NCI-H1048 (cell line): Measurements from ENCODE around the gene SLC39A12.

Source experiments
- DNase-seq: peaks from one replicate; lab custom pipeline; 2025; lab: John Stamatoyannopoulos, UW

Gene SLC39A12

GRCh38 chr10:17963431-17963830, 11.7 kb downstream of the SLC39A12 start:
- no peak for DNase-seq

DNA sequence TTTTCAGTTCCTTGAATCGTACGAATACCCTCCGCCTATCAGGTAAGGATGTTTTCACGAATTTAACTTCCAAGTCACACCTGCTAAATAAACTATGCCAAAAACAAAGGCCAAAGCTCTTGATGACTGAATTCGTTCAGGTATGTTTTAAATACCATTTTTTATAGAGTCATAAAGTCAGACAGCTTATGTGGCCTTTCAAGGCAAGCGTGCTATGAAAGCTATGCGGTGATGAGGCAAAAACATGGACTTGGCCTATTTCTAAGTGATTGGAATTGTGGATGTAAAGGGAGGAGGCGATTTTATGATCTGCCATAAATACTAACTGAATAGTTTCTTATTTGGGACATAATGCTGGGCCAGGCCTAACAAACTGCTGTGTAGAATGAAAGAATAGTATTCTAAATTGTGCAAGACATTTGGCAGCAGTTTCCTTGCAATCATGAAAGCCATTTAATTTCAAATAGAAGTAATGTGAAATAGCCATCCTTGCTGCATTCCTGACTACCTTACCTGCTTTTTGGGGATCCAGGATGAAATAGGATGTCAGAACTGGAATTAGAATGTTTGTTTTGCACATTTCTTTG, 14.0 kb downstream of the SLC39A12 start:
- DNase-seq: no peak

DNA sequence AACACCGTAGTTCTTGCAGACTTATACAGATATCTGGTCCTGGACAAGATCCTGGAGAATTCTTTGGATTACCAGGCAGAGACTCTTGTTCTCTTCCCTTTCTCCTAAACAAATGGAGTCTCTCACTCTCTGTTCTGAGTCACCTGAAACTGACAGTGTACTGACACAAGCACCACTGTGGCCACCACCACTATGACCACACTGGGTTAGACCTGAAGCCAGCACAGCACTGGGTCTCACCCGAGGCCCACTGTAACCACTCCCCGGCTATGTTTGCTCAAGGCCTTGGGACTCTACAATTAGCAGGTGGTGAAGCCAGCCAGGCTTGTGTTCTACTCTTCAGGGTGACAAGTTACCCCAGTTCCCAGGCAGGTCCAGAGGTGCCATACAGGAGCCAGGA, 22.8 kb downstream of the SLC39A12 start:
- no peak for DNase-seq

DNA sequence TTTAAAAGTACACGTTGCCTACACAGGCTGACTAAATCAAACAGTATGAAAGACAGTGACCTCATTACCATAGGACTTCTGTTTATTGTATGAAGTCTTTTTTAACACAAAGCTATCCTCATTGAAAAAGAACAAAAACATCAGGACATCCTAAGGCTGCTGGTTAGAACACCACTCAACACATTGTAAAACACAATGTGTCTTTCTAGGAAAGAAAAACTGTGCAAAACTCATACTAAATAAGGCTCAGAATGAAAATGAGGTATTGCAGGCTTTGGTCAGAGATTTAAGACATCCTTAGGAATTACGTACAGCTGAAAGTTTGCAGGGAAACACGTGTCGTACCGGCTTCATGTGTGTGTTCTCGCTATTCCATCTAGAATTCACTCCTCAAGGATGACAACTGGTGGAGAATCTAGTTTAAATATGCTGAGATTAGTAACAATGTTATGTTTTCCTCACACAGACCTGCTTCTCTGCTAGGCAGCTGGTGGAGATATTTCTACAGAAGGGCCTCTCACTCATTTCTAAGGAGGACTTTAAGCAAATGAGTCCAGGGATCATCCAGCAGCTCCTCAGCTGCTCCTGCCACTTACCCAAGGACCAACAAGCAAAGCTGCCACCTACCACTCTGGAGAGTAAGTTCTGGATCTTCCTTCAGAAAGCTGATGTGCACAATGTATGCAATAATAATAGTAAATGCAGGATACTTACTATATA, 29.3 kb downstream of the SLC39A12 start:
- no peak for DNase-seq

GRCh38 chr10:17981766-17982380, 30.2 kb downstream of the SLC39A12 start:
- no peak for DNase-seq

DNA sequence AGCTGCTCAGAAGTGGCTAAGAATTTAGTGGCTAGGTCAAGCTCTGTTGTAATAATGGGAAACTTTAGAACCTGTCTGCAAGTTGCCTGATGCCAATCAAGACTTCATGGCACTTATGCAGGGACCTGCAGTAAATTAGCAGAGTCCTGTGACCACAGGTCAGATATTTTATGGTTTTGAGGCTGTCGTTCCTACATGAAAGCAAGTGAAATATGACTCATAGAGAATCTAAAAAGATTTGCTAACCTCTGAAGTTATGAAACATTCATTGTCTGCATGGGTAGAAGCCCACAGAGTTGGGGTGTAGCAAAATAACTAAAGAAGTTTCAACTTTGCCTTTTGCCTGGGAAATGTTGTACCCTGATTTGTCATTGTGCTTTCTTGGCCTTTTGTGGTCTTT, 32.3 kb downstream of the SLC39A12 start:
- no peak for DNase-seq

GRCh38 chr10:17984563-17984962, 32.8 kb downstream of the SLC39A12 start:
- no peak for DNase-seq

DNA sequence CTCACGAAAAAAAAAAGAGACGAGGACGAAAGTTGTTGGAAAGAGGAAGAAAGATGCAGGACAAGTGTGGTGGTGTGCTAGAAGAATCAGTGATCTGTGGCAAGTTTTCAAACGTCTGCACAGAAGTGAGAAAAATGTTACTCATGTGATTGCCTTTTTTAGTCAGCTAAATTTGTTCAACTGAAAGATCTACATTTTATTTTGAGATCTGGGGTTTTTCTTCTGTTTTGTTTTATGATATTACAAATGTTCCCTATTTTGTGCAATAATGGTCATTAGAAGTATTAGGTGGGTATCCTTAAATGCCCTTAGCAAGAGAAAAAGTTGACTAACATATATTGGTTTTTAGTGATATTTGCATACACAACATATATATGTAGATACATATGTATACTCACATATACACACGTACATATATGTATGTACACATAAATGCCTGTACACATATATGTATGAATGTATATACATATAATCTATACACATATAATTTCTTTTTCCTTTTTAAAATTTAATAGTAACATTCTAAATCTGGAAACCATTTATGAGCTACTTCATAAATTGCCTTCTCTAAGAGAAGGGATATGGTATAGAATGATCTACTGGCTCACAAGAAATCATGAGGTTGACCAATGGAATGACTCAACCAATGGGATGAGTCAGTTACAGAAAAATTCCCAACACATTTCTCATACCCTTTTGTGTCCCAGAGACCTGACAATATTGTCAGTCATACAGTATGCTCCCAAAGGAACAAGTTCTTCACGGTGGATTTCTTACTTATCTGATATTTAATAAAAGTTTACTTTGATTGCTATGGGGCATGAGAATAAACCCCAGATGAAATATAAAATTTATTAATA, 38.4 kb downstream of the SLC39A12 start:
- no peak for DNase-seq

DNA sequence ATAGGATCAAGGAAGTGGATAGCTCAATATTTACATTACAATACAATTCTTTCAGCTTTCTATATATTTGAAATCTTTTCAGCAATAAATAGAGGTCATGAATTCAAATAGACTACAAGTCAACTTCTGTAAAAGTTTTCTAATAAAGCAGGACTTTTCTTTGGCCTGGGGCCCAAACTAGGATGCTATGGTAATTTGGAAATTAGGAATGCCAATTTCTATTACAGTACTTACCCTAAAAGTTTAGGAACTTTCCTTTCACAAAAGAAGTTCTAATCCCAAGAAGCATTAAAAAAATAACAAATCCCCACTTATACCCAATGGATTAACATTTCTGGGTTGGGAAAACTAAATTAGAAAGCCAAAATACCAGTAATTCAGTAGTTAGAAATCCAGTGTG, 40.5 kb downstream of the SLC39A12 start:
- no peak for DNase-seq

DNA sequence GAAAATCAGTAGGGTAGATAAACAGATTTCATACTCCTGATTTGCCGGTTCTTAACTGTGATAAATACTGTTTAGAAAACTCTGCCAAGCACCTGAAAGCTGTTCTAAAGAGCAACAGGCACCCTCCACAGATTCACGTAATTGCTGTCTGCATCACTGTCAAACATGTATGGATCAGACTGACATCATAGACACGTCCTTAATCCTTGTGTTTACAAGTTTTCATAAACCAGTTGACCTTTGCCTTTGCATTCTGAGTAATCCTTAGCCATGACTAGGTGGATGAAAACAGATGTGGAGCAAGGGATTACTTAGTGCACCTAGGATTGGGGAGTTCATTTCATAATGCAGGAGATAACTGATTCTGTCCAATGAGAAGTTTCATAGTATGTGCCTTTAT, 41.6 kb downstream of the SLC39A12 start:
- DNase-seq: no peak

GRCh38 chr10:18000601-18001000, 48.9 kb downstream of the SLC39A12 start:
- no peak for DNase-seq

- DNase-seq: no peak
Measured at GRCh38 chr10:18005445-18005780, 53.7 kb downstream of the SLC39A12 start.

DNA sequence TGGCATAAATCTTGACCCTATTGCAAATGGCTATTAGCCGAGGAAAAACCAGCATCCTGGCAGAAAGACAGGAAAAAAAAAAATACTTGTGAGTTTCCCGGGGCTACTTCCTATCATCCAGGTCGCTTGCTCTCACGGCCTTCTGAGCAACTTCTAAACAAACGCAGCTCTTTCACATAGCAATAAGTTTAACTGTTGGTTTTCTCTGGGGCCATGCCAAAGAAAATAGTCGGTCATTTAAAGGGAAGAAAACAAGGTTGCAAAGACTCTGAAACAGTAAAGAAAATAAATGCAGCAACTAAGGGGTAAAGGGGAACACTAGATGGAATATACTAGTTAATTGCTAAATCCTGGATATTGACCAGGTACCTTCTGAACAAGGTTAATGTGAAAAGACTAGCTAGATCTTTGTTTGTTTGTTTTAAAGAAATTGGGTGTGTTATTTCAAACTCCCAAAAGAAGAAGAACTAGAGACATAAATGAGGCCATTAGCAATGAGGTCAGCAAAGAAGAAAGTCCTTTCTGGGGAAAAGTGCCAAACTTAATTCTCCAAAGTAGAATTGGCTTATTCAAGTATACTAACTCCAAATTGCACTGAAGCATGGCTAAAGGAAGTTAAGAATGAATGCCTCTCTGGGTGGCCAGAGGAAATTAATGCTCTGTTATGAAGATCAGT, 54.2 kb downstream of the SLC39A12 start:
- no peak for DNase-seq

DNA sequence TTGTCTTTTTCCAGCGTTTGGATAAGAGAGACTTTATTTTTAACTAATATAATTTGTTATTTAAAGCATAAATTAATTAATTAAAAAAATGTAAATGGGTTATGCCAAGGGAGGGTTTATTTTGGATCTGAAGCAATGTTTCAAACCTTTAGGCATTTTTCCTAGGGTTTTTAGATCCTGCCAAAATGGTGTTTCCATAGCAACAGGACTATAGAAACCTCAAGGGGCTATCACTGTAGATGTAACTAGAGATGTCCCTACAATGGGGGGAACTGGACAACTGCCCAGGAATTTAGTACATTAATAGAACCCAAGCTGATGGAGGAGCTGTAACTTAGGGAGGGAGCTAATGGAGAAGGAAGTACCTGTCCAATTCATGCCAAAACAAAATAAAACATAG, 57.3 kb downstream of the SLC39A12 start:
- DNase-seq: no peak

GRCh38 chr10:18010050-18010449, 58.3 kb downstream of the SLC39A12 start:
- no peak for DNase-seq

DNA sequence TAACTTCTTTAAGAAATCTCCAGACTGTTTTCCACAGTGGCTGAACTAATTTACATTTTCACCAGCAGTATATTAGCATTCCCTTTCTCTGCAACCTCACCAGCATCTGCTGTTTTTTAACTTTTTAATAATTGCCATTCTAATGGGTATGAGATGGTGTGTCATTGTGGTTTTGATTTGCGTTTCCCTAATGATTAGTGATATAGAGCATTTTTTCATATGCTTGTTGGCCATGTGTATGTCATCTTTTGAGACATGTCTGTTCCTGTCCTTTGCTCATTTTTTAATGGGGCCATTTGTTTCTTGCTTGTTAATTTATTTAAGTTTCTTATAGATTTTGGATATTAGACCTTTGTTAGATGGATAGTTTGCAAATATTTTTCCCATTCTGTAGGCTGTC, 68.8 kb downstream of the SLC39A12 start:
- DNase-seq: no peak

DNA sequence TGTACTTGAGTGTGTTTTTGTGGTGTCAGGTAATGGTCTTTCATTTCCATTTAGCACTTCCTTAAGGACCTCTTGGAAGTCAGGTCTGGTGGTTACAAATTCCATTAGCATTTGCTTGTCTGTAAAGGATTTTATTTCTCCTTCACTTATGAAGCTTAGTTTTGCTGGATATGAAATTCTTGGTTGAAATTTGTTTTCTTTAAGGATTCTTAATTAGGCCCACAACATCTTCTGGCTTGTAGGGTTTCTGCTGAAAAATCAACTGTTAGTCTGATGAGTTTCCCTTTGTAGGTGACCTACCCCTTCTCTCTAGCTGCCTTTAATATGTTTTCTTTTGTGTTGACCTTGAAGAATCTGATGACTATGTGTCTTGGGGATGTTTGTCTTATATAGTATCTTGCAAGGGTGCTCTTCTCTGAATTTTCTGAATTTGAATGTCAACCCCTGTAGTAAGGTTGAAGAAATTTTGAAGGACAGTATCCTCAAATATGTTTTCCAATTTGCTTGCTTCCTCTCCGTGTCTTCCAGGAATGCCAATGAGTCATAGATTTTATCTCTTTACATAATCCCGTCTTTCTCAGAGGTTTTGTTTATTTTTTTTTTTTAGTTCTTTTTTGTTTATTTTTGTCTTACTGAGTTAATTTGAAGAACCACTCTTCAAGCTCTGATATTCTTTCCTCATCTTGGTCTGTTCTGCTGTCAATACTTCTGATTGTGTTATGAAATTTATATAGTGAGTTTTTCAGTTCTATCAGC, 70.2 kb downstream of the SLC39A12 start:
- DNase-seq: no peak

- no peak for DNase-seq
Measured at GRCh38 chr10:18043148-18044006, 91.7 kb downstream of the SLC39A12 start.

- DNase-seq: no peak
Measured at GRCh38 chr10:18044976-18045720, 93.4 kb downstream of the SLC39A12 start.

- DNase-seq: no peak
Measured at GRCh38 chr10:18056583-18056982, 104.9 kb downstream of the SLC39A12 start.
